ENCODE results near the gene ZNF91.
A peak's percentile ranks its signal among the peaks of the same experiment; 100 is the strongest.
"Not testable (repeated sequence)": the region's sequence is repeated elsewhere in the genome, so short reads cannot be mapped to it uniquely, and the experiment has no call there.

The ZNF91 gene

DNA sequence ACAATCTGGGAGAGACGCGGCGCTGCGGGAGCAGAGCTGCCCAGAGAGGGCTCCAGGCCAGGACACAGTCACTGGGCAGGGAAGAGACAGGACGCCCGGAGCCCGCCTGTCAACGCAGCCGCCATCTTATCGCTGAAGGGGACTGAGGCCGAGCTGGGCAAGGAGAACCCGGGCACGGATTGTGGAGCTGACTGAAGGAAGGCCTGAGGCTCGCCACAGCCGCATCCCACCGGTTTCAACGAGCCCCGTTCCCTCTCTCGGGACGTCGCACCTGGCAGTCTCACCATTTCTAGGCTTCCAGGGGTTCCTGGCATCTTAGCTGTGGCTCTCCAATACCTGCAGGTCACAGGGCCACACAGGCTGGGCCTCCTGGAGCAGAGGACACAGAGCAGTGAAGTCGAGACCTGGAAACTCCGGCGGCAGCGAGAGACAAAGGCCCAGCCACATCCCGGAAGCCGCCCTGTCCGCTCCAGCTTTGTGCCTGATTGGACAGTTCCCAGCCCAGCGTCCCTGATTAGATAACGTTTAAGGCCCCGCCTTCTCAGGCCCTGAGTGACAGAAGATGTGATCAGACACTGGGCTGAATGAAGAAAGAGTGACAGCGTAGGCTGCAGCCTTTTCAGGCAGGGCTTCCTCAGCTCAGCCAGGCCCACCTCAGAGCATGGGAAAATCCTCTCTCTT is at the start of gene ZNF91:
ZNF91 (minus strand) TSS at position 431 of the 681 bp plus-strand sequence; CDS start at position 314, 117 bp downstream.
- Histone ChIP-seq H3K4me3 (ENCODE audit: low read depth in 1 of 2, low read length in 2 of 2) (peak within 1 kb of the TSS; percentile 54 to 98), H3K9me3 (ENCODE audit: low read length) (no peaks in the 10 kb centered on the region), H3K36me3 (ENCODE audit: insufficient read depth, low read length) (no peaks in the 10 kb centered on the region), H3K27ac (ENCODE audit: low read depth, low read length) (peak within 1 kb of the TSS; percentile 90), H3K4me1 (ENCODE audit: insufficient read depth, low read length) (peaks cover 34% of the 10 kb centered on the region), H3K9ac (ENCODE audit: low read length) (peak within 1 kb of the TSS; percentile 97), H3K27me3 (ENCODE audit: control insufficient read depth in 1 of 2, insufficient read depth in 2 of 2, low read length in 2 of 2) (no peaks in the 10 kb centered on the region)

DNA sequence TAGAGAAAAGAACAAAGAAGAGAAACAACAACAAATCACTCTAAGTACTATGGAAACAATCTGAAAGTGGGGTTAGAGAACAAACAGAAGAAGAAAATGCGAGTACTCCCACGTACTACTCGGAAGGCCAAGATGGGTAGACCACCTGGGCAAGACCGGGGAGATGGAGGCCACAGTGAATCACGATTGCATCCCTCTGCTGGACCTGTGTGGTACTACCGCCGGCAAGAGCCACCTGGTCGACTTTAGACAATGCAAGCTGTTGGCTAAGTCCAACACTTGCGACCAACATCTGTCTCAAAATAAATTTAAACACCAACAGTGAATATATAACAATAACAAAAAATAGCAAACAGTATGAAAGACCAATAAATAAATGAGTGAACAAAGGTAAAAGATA is 45.5 kb upstream of the ZNF91 start:
- H3K4me3 ChIP-seq (ENCODE audit: low read depth in 1 of 2, low read length in 2 of 2) = no peak overlapping the region
- no peak overlapping the region for H3K27ac ChIP-seq (ENCODE audit: low read depth, low read length)
- H3K9ac ChIP-seq (ENCODE audit: low read length) = no peak overlapping the region
- H3K9me3 ChIP-seq (ENCODE audit: low read length) = no peaks in the 10 kb centered on the region
- no peaks in the 10 kb centered on the region for H3K36me3 ChIP-seq (ENCODE audit: insufficient read depth, low read length)
- H3K27me3 ChIP-seq (ENCODE audit: control insufficient read depth in 1 of 2, insufficient read depth in 2 of 2, low read length in 2 of 2) = no peaks in the 10 kb centered on the region
- no peaks in the 10 kb centered on the region for H3K4me1 ChIP-seq (ENCODE audit: insufficient read depth, low read length)

DNA sequence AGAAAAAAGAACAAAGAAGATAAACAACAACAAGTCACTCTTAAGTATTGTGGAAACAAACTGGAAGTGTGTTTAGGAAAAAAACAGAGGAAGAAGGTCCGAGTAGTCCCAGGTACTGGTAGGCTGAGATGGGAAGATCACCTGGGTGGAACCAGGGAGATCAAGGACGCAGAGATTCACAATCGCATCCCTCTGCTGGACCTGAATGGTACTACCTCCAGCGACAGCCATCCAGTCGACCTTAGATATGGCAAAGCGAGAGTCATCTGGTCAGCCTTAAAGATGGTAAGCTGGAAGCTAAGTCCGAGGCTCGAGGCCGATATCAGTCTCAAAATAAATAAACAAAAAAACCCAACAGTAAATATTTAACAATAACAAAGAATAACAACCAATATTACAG is 44.9 kb upstream of the ZNF91 start:
- H3K9me3 ChIP-seq (ENCODE audit: low read length) = no peaks in the 10 kb centered on the region
- no peaks in the 10 kb centered on the region for H3K27me3 ChIP-seq (ENCODE audit: control insufficient read depth in 1 of 2, insufficient read depth in 2 of 2, low read length in 2 of 2)
- no peak overlapping the region for H3K27ac ChIP-seq (ENCODE audit: low read depth, low read length)
- H3K36me3 ChIP-seq (ENCODE audit: insufficient read depth, low read length) = no peaks in the 10 kb centered on the region
- H3K4me3 ChIP-seq (ENCODE audit: low read depth in 1 of 2, low read length in 2 of 2) = no peak overlapping the region
- no peaks in the 10 kb centered on the region for H3K4me1 ChIP-seq (ENCODE audit: insufficient read depth, low read length)
- H3K9ac ChIP-seq (ENCODE audit: low read length) = no peak overlapping the region

- H3K27me3 ChIP-seq (ENCODE audit: control insufficient read depth in 1 of 2, insufficient read depth in 2 of 2, low read length in 2 of 2) = no peaks in the 10 kb centered on the region
- no peaks in the 10 kb centered on the region for H3K36me3 ChIP-seq (ENCODE audit: insufficient read depth, low read length)
- no peak overlapping the region for H3K4me3 ChIP-seq (ENCODE audit: low read depth in 1 of 2, low read length in 2 of 2)
- H3K9ac ChIP-seq (ENCODE audit: low read length) = no peak overlapping the region
- H3K4me1 ChIP-seq (ENCODE audit: insufficient read depth, low read length) = no peaks in the 10 kb centered on the region
- H3K9me3 ChIP-seq (ENCODE audit: low read length) = no peaks in the 10 kb centered on the region
- H3K27ac ChIP-seq (ENCODE audit: low read depth, low read length) = no peak overlapping the region
Observed at GRCh38 chr19:23439623-23440022, 44.4 kb upstream of the ZNF91 start.

GRCh38 chr19:23437901-23438300 is 42.6 kb upstream of the ZNF91 start:
- H3K36me3 ChIP-seq (ENCODE audit: insufficient read depth, low read length) = no peaks in the 10 kb centered on the region
- no peak overlapping the region for H3K9ac ChIP-seq (ENCODE audit: low read length)
- no peak overlapping the region for H3K27ac ChIP-seq (ENCODE audit: low read depth, low read length)
- H3K9me3 ChIP-seq (ENCODE audit: low read length) = no peaks in the 10 kb centered on the region
- H3K4me1 ChIP-seq (ENCODE audit: insufficient read depth, low read length) = no peaks in the 10 kb centered on the region
- no peak overlapping the region for H3K4me3 ChIP-seq (ENCODE audit: low read depth in 1 of 2, low read length in 2 of 2)
- H3K27me3 ChIP-seq (ENCODE audit: control insufficient read depth in 1 of 2, insufficient read depth in 2 of 2, low read length in 2 of 2) = no peaks in the 10 kb centered on the region

DNA sequence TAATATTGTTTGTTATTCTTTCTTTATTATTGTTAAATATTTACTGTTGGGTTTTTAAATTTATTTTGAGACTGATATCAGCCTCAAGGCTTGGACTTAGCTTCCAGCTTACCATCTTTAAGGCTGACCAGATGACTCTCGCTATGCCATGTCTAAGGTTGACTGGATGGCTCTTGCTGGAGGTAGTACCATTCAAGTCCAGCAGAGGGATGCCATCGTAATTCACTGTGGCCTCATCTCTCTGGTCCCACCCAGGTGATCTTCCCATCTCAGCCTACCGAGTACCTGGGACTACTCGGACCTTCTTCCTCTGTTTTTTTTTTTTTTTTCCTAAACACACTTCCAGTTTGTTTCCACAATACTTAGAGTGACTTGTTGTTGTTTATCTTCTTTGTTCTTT is 41.7 kb upstream of the ZNF91 start:
- Histone ChIP-seq H3K27me3 (ENCODE audit: control insufficient read depth in 1 of 2, insufficient read depth in 2 of 2, low read length in 2 of 2) (no peaks in the 10 kb centered on the region), H3K4me3 (ENCODE audit: low read depth in 1 of 2, low read length in 2 of 2) (no peak overlapping the region), H3K9ac (ENCODE audit: low read length) (no peak overlapping the region), H3K36me3 (ENCODE audit: insufficient read depth, low read length) (no peaks in the 10 kb centered on the region), H3K4me1 (ENCODE audit: insufficient read depth, low read length) (no peaks in the 10 kb centered on the region), H3K27ac (ENCODE audit: low read depth, low read length) (no peak overlapping the region), H3K9me3 (ENCODE audit: low read length) (no peaks in the 10 kb centered on the region)

DNA sequence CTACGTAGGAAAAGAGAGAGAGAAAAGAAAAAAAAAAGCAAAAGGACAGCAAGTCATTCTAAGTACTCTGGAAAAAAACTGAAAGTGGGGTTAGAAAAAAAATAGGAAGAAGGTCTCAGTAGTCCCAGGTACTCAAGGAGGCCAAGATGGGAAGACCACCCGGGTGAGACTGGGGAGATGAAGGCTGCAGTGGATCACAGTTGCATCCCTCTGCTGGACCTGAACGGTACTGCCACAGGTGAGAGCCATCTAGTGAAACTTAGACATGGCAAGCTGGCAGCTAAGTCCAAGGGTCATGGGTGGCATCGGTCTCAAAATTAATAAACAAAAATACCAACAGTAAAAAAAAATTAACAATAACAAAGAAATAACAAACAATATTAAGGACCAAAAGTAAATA is 41.0 kb upstream of the ZNF91 start:
- Histone ChIP-seq H3K27ac (ENCODE audit: low read depth, low read length) (no peak overlapping the region), H3K9me3 (ENCODE audit: low read length) (no peaks in the 10 kb centered on the region), H3K36me3 (ENCODE audit: insufficient read depth, low read length) (no peaks in the 10 kb centered on the region)

DNA sequence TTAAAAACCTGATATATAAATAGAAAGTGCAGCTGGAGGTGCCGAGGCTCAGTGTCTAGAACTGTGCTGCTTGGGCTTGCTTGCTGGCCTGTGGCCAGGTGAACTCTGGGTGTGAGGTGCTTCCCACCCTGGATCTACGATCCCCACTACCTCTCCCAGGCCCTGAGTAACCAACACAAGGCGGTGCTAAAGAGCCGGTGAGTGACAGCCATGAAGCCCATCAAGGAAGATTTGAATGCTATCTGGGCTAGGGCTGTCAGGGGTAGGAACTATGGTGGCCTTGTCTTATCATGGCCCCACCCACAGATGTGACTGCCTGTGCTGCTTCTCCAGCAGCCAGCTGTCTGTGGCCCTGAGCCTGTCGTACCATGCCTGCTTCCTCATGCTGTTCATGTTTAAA is 25.6 kb upstream of the ZNF91 start:
- no peaks in the 10 kb centered on the region for H3K27me3 ChIP-seq (ENCODE audit: control insufficient read depth in 1 of 2, insufficient read depth in 2 of 2, low read length in 2 of 2)
- no peak overlapping the region for H3K9ac ChIP-seq (ENCODE audit: low read length)
- H3K27ac ChIP-seq (ENCODE audit: low read depth, low read length) = no peak overlapping the region
- no peaks in the 10 kb centered on the region for H3K36me3 ChIP-seq (ENCODE audit: insufficient read depth, low read length)
- H3K9me3 ChIP-seq (ENCODE audit: low read length) = no peaks in the 10 kb centered on the region
- H3K4me1 ChIP-seq (ENCODE audit: insufficient read depth, low read length) = no peaks in the 10 kb centered on the region
- no peak overlapping the region for H3K4me3 ChIP-seq (ENCODE audit: low read depth in 1 of 2, low read length in 2 of 2)

More for the DNA sequence above, 41.0 kb upstream of the ZNF91 start:
- Histone ChIP-seq H3K4me3 (ENCODE audit: low read depth in 1 of 2, low read length in 2 of 2) (no peak overlapping the region), H3K27me3 (ENCODE audit: control insufficient read depth in 1 of 2, insufficient read depth in 2 of 2, low read length in 2 of 2) (no peaks in the 10 kb centered on the region), H3K4me1 (ENCODE audit: insufficient read depth, low read length) (no peaks in the 10 kb centered on the region), H3K9ac (ENCODE audit: low read length) (no peak overlapping the region)

DNA sequence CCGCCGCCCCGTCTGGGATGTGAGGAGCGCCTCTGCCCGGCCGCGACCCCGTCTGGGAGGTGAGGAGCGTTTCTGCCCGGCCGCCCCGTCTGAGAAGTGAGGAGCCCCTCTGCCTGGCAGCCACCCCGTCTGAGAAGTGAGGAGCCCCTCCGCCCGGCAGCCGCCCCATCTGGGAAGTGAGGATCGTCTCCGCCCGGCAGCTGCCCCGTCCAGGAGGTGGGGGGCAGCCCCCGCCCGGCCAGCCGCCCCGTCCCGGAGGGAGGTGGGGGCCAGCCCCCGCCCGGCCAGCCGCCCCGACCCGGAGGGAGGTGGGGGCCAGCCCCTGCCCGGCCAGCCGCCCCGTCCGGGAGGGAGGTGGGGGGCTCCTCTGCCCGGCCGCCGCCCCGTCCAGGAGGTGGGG is 24.0 kb upstream of the ZNF91 start:
- not testable (repeated sequence) for H3K9me3 ChIP-seq (ENCODE audit: low read length); H3K4me1 ChIP-seq (ENCODE audit: insufficient read depth, low read length); H3K27me3 ChIP-seq (ENCODE audit: control insufficient read depth in 1 of 2, insufficient read depth in 2 of 2, low read length in 2 of 2); H3K27ac ChIP-seq (ENCODE audit: low read depth, low read length); H3K36me3 ChIP-seq (ENCODE audit: insufficient read depth, low read length); H3K4me3 ChIP-seq (ENCODE audit: low read depth in 1 of 2, low read length in 2 of 2); H3K9ac ChIP-seq (ENCODE audit: low read length)

DNA sequence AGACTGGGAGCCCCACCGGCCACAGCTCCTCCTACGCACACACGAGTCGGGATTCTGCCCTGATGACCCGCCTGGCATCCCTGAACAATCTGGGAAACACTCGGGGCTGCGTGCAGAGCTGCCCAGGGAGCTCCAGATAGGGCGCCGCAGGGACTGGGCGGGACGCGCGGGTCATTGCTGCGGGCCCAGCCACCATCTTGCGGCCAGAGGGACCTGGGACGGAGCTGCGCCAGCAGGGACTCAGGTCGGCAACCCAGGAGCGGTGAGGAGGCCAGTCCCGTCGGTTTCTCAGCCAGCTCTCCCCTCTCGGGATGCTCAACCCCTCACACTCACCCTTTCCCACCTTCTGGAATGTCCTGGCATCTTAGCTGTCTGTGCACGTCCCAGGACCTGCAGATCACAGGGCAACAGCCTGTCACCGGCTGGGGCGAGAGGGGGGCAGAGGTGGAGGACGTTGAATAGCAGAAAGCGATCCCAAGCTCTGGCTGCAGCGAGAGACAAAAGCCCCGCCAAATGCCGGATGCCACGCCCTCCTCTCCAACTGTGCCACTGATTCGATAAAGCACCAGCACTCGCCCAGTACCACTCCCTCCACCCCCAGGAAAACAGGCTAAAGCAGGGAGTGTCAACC is 20.4 kb upstream of the ZNF91 start:
- no peaks in the 10 kb centered on the region for H3K4me1 ChIP-seq (ENCODE audit: insufficient read depth, low read length)
- no peaks in the 10 kb centered on the region for H3K9me3 ChIP-seq (ENCODE audit: low read length)
- no peaks in the 10 kb centered on the region for H3K36me3 ChIP-seq (ENCODE audit: insufficient read depth, low read length)
- H3K27me3 ChIP-seq (ENCODE audit: control insufficient read depth in 1 of 2, insufficient read depth in 2 of 2, low read length in 2 of 2) = no peaks in the 10 kb centered on the region
- no peak overlapping the region for H3K27ac ChIP-seq (ENCODE audit: low read depth, low read length)
- peak overlapping the region; percentile 33 to 42 for H3K4me3 ChIP-seq (ENCODE audit: low read depth in 1 of 2, low read length in 2 of 2)
- H3K9ac ChIP-seq (ENCODE audit: low read length) = no peak overlapping the region

GRCh38 chr19:23415034-23415433 is 19.8 kb upstream of the ZNF91 start:
- H3K9me3 ChIP-seq (ENCODE audit: low read length) = no peaks in the 10 kb centered on the region
- H3K36me3 ChIP-seq (ENCODE audit: insufficient read depth, low read length) = no peaks in the 10 kb centered on the region
- no peaks in the 10 kb centered on the region for H3K4me1 ChIP-seq (ENCODE audit: insufficient read depth, low read length)
- H3K9ac ChIP-seq (ENCODE audit: low read length) = no peak overlapping the region
- peak overlapping the region in 1 of 2 donors; percentile 42 for H3K4me3 ChIP-seq (ENCODE audit: low read depth in 1 of 2, low read length in 2 of 2)
- H3K27ac ChIP-seq (ENCODE audit: low read depth, low read length) = no peak overlapping the region
- no peaks in the 10 kb centered on the region for H3K27me3 ChIP-seq (ENCODE audit: control insufficient read depth in 1 of 2, insufficient read depth in 2 of 2, low read length in 2 of 2)

DNA sequence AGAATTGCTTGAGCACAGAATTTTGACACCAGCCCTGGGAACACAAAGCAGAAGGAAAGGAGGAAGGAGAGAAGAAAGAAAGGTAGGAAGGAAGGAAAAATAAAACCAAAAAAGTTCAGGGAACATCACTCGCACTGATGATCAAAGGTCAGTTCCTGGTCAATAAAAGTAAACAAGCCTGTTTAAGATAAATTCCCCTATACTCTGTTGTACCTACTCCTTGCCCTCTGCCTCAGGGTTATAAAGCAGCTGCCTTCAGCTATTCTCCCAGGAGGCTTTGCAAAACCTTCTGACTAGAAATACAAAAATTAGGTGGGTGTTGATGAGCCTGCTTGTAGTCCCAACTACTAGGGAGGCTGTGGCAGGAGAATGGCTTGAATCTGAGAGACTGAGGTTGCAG is 14.9 kb upstream of the ZNF91 start:
- Histone ChIP-seq H3K27me3 (ENCODE audit: control insufficient read depth in 1 of 2, insufficient read depth in 2 of 2, low read length in 2 of 2) (no peaks in the 10 kb centered on the region), H3K36me3 (ENCODE audit: insufficient read depth, low read length) (no peaks in the 10 kb centered on the region), H3K27ac (ENCODE audit: low read depth, low read length) (no peak overlapping the region), H3K9me3 (ENCODE audit: low read length) (no peaks in the 10 kb centered on the region), H3K4me3 (ENCODE audit: low read depth in 1 of 2, low read length in 2 of 2) (no peak overlapping the region), H3K9ac (ENCODE audit: low read length) (no peak overlapping the region), H3K4me1 (ENCODE audit: insufficient read depth, low read length) (no peaks in the 10 kb centered on the region)
